ENCODE data around the gene SIX2. TPM values are rescaled to one million over a fixed set of nuclear protein-coding genes. Genes with fewer than 3 reads are reported as not detected.

The SIX2 gene
- total and polyA plus RNA-seq, 2 donors (not counting 1 experiment from before 2014, with no cell fraction given): 0.03 TPM; not detected in 1

GRCh38 chr2:45024600-45025291 is 15.5 kb upstream of the SIX2 start:
- DNase-seq (ENCODE audit: low read depth in 2 of 2): peak; percentile 84 to 89
- no peaks in the 10 kb centered on the region for H3K9me3 ChIP-seq (ENCODE audit: control insufficient read depth, insufficient read depth, low read depth, low read length)
- peaks cover 11% of the 10 kb centered on the region for H3K27me3 ChIP-seq (ENCODE audit: control insufficient read depth, insufficient read depth, low read length)
- no peaks in the 10 kb centered on the region for H4K20me1 ChIP-seq (ENCODE audit: control insufficient read depth, extremely low read depth, insufficient read depth, low read length)
- H3K79me2 ChIP-seq (ENCODE audit: control insufficient read depth, insufficient read depth, low read length): no peaks in the 10 kb centered on the region
- no peak overlapping the region for H3K4me2 ChIP-seq (ENCODE audit: extremely low read depth, insufficient read depth, low read length)
- no peak overlapping the region for H3K27ac ChIP-seq (ENCODE audit: insufficient read depth, low read length)
- no peaks in the 10 kb centered on the region for H3K4me1 ChIP-seq (ENCODE audit: control insufficient read depth, extremely low read depth, insufficient read depth, low read length)
- H3K36me3 ChIP-seq (ENCODE audit: control insufficient read depth, insufficient read depth, low read length): no peaks in the 10 kb centered on the region
- no peak for TF ChIP-seq CTCF (conservative IDR thresholded peaks at IDR 0.05 in 1 of 2, IDR thresholded peaks at IDR 0.05 in 1 of 2; ENCODE audit: low read depth in 1 of 2, low read length in 2 of 2)
- no peak for TF ChIP-seq EZH2 (IDR thresholded peaks at IDR 0.05; ENCODE audit: low read length, missing control alignments)
- no peak overlapping the region for H3K9ac ChIP-seq (ENCODE audit: insufficient read depth, low read length)
- H3K4me3 ChIP-seq (replicated peaks in 1 of 4; ENCODE audit: control extremely low read depth in 1 of 4, insufficient read depth in 1 of 4, low read depth in 3 of 4, low read length in 4 of 4): no peak overlapping the region
- H2AFZ ChIP-seq (ENCODE audit: low read length): no peak overlapping the region

DNA sequence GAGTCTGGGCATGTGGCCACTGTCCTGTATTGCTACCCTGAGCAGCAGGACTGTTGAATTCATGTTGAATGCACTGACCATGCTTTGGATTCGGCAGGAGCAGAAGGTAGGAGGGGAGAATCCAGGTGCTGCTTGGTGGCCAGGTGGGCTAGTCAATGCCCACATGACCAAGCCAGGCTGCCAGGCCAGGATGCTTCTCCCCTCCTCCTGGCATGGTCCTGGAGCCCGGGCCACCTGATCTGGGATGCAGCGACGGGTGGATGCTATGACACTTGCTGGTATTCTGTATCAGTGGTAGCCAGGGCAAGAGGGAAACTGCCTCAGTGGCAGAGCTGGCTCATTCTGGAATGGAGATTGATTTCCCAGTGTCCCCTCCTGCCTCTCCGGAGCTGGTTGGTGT is 14.8 kb upstream of the SIX2 start:
- peaks cover 8% of the 10 kb centered on the region for H3K27me3 ChIP-seq (ENCODE audit: control insufficient read depth, insufficient read depth, low read length)
- H3K9me3 ChIP-seq (ENCODE audit: control insufficient read depth, insufficient read depth, low read depth, low read length): no peaks in the 10 kb centered on the region
- H2AFZ ChIP-seq (ENCODE audit: low read length): no peak overlapping the region
- H3K79me2 ChIP-seq (ENCODE audit: control insufficient read depth, insufficient read depth, low read length): no peaks in the 10 kb centered on the region
- H3K4me3 ChIP-seq (replicated peaks in 1 of 4; ENCODE audit: control extremely low read depth in 1 of 4, insufficient read depth in 1 of 4, low read depth in 3 of 4, low read length in 4 of 4): no peak overlapping the region
- H3K4me2 ChIP-seq (ENCODE audit: extremely low read depth, insufficient read depth, low read length): no peak overlapping the region
- no peak for DNase-seq (ENCODE audit: low read depth in 2 of 2)
- H4K20me1 ChIP-seq (ENCODE audit: control insufficient read depth, extremely low read depth, insufficient read depth, low read length): no peaks in the 10 kb centered on the region
- no peaks in the 10 kb centered on the region for H3K4me1 ChIP-seq (ENCODE audit: control insufficient read depth, extremely low read depth, insufficient read depth, low read length)
- H3K36me3 ChIP-seq (ENCODE audit: control insufficient read depth, insufficient read depth, low read length): no peaks in the 10 kb centered on the region
- no peak overlapping the region for H3K27ac ChIP-seq (ENCODE audit: insufficient read depth, low read length)
- TF ChIP-seq EZH2 (IDR thresholded peaks at IDR 0.05; ENCODE audit: low read length, missing control alignments) (no peak), CTCF (conservative IDR thresholded peaks at IDR 0.05 in 1 of 2, IDR thresholded peaks at IDR 0.05 in 1 of 2; ENCODE audit: low read depth in 1 of 2, low read length in 2 of 2) (no peak)
- H3K9ac ChIP-seq (ENCODE audit: insufficient read depth, low read length): no peak overlapping the region

DNA sequence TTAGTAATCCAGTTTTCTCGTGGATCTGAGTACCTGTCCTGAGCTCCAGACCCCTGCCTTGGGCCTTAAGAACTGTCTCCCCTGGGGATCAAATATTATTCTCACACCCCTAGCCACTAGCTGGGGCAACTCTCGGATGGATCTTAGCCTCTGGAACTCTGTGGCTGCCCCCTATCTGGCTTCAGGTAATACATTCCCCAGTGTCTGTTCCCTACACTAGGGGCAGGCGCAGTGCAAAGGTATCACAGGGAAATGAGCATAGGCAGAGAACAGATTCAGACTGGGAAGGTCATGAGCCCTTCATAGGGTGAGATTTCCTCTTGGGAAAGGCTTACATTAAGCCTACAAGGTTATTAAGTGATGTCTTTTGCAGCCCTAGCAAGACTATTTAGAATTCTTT is 11.2 kb upstream of the SIX2 start:
- Histone ChIP-seq H3K79me2 (ENCODE audit: control insufficient read depth, insufficient read depth, low read length) (no peaks in the 10 kb centered on the region), H3K4me1 (ENCODE audit: control insufficient read depth, extremely low read depth, insufficient read depth, low read length) (no peaks in the 10 kb centered on the region), H2AFZ (ENCODE audit: low read length) (no peak overlapping the region), H3K36me3 (ENCODE audit: control insufficient read depth, insufficient read depth, low read length) (no peaks in the 10 kb centered on the region), H4K20me1 (ENCODE audit: control insufficient read depth, extremely low read depth, insufficient read depth, low read length) (no peaks in the 10 kb centered on the region), H3K4me3 (replicated peaks in 1 of 4; ENCODE audit: control extremely low read depth in 1 of 4, insufficient read depth in 1 of 4, low read depth in 3 of 4, low read length in 4 of 4) (no peak overlapping the region), H3K9ac (ENCODE audit: insufficient read depth, low read length) (no peak overlapping the region), H3K27me3 (ENCODE audit: control insufficient read depth, insufficient read depth, low read length) (peaks cover 18% of the 10 kb centered on the region), H3K9me3 (ENCODE audit: control insufficient read depth, insufficient read depth, low read depth, low read length) (no peaks in the 10 kb centered on the region), H3K4me2 (ENCODE audit: extremely low read depth, insufficient read depth, low read length) (no peak overlapping the region), H3K27ac (ENCODE audit: insufficient read depth, low read length) (no peak overlapping the region)
- no peak for TF ChIP-seq CTCF (conservative IDR thresholded peaks at IDR 0.05 in 1 of 2, IDR thresholded peaks at IDR 0.05 in 1 of 2; ENCODE audit: low read depth in 1 of 2, low read length in 2 of 2)
- no peak for TF ChIP-seq EZH2 (IDR thresholded peaks at IDR 0.05; ENCODE audit: low read length, missing control alignments)
- DNase-seq (ENCODE audit: low read depth in 2 of 2): no peak
